GM12864 (cell line): ENCODE results near the gene SLC24A3.

ENCODE experiments used
- DNase-seq: peaks from one replicate; pipeline ENCODE4 v3.0.0-alpha.2; 2011; ENCODE audit warnings: low read depth
- H3K4me3 ChIP-seq: 2 replicates; pipeline ENCODE4 v1.5.1; 2011; ENCODE audit warnings: mild to moderate bottlenecking, low read depth, low read length, control low read depth
- CTCF ChIP-seq: IDR thresholded peaks from 2 replicates; pipeline ENCODE4 v1.5.1; 2011; ENCODE audit warnings: low read depth, mild to moderate bottlenecking, moderate library complexity, low read length, control low read depth, inconsistent platforms; ENCODE audit errors: missing control alignments

SLC24A3 gene

GRCh38 chr20:19256906-19257595 is 44.6 kb downstream of the SLC24A3 start:
- DNase-seq = no peak
- TF ChIP-seq CTCF = no peak
- H3K4me3 ChIP-seq = no peak overlapping the region

- no peak for DNase-seq
- no peak overlapping the region for H3K4me3 ChIP-seq
- no peak for TF ChIP-seq CTCF
Measured at GRCh38 chr20:19257865-19258264, 45.4 kb downstream of the SLC24A3 start.

GRCh38 chr20:19259141-19259591 is 46.7 kb downstream of the SLC24A3 start:
- TF ChIP-seq CTCF = no peak
- no peak overlapping the region for H3K4me3 ChIP-seq
- no peak for DNase-seq

- no peak for TF ChIP-seq CTCF
- peak overlapping the region; percentile 32 for H3K4me3 ChIP-seq
- DNase-seq = peak; percentile 24
Measured at GRCh38 chr20:19260412-19261090, 48.1 kb downstream of the SLC24A3 start.

- DNase-seq = no peak
- TF ChIP-seq CTCF = no peak
- no peak overlapping the region for H3K4me3 ChIP-seq
Measured at GRCh38 chr20:19264191-19264590, 51.7 kb downstream of the SLC24A3 start.

GRCh38 chr20:19265646-19266374 is 53.4 kb downstream of the SLC24A3 start:
- TF ChIP-seq CTCF = no peak
- no peak overlapping the region for H3K4me3 ChIP-seq
- DNase-seq = peak; percentile 40
